ENCODE results near the gene DENND4B. TPM values are rescaled to one million over a fixed set of nuclear protein-coding genes. Genes with fewer than 3 reads are reported as not detected.

DENND4B gene
- 24.3 to 35.6 TPM (median 31.6 TPM) in 5 replicates for total RNA-seq (2022; extraction: Qiagen RNA extraction; ENCODE audit: low read depth)

GRCh38 chr1:153946622-153947241, at the start of gene DENND4B:
TSS of gene DENND4B (minus strand) at chr1:153946718. CDS start at chr1:153944374, 2,344 bp downstream.

GRCh38 chr1:153990468-153991150, 44.1 kb upstream of the DENND4B start, which contains the start of gene RPS27:
TSS of gene RPS27 (plus strand) at chr1:153990762. CDS start at chr1:153990797, 35 bp downstream.

GRCh38 chr1:153985941-153986761, 39.6 kb upstream of the DENND4B start, which contains the start of gene RAB13:
TSS of gene RAB13 (minus strand) at chr1:153986339. CDS start at chr1:153986236, 103 bp downstream.

GRCh38 chr1:153977250-153978240, 31.0 kb upstream of the DENND4B start, which contains the start of gene JTB:
TSS of gene JTB (minus strand) at chr1:153977674. CDS start at chr1:153977252, 422 bp downstream.

GRCh38 chr1:153967107-153967999, 20.8 kb upstream of the DENND4B start, which contains the start of gene CREB3L4:
TSS of gene CREB3L4 (plus strand) at chr1:153967902. CDS start at chr1:153968526, 624 bp downstream.

GRCh38 chr1:153963030-153963849, 16.7 kb upstream of the DENND4B start, which contains the start of gene SLC39A1:
TSS of gene SLC39A1 (minus strand) at chr1:153963537. CDS start at chr1:153962715, 822 bp downstream.

GRCh38 chr1:153958111-153958960, 11.8 kb upstream of the DENND4B start, which contains the start of gene CRTC2:
TSS of gene CRTC2 (minus strand) at chr1:153958612. CDS start at chr1:153958497, 115 bp downstream.

GRCh38 chr1:153922972-153923925, 23.3 kb downstream of the DENND4B start, which contains the start of gene GATAD2B:
TSS of gene GATAD2B (minus strand) at chr1:153922972. CDS start at chr1:153828347, 94,625 bp downstream.

Other genes with a start within 250 kb of the DENND4B start
- 18.5 to 22.8 TPM (median 21.8 TPM) in 5 replicates for gene INTS3, start 218.7 kb downstream of the DENND4B start, total RNA-seq (2022; extraction: Qiagen RNA extraction; ENCODE audit: low read depth)
- 1.2 to 3.5 TPM (median 1.5 TPM) in 5 replicates for gene SLC27A3, start 171.3 kb downstream of the DENND4B start, total RNA-seq (2022; extraction: Qiagen RNA extraction; ENCODE audit: low read depth)
- gene GATAD2B, start 23.7 kb downstream of the DENND4B start, total RNA-seq (2022; extraction: Qiagen RNA extraction; ENCODE audit: low read depth) = 7.6 to 14.9 TPM (median 8.5 TPM) in 5 replicates
- gene CRTC2, start 11.9 kb upstream of the DENND4B start, total RNA-seq (2022; extraction: Qiagen RNA extraction; ENCODE audit: low read depth) = 38.4 to 45.8 TPM (median 42.6 TPM) in 5 replicates
- 145 to 164 TPM (median 158 TPM) in 5 replicates for gene SLC39A1, start 16.8 kb upstream of the DENND4B start, total RNA-seq (2022; extraction: Qiagen RNA extraction; ENCODE audit: low read depth)
- 9.7 to 12.3 TPM (median 10.9 TPM) in 5 replicates for gene CREB3L4, start 21.2 kb upstream of the DENND4B start, total RNA-seq (2022; extraction: Qiagen RNA extraction; ENCODE audit: low read depth)
- gene JTB, start 31.0 kb upstream of the DENND4B start, total RNA-seq (2022; extraction: Qiagen RNA extraction; ENCODE audit: low read depth) = 105 to 158 TPM (median 155 TPM) in 5 replicates
- gene RAB13, start 39.6 kb upstream of the DENND4B start, total RNA-seq (2022; extraction: Qiagen RNA extraction; ENCODE audit: low read depth) = 134 to 160 TPM (median 139 TPM) in 5 replicates
- gene RPS27, start 44.0 kb upstream of the DENND4B start, total RNA-seq (2022; extraction: Qiagen RNA extraction; ENCODE audit: low read depth) = 4,345 to 7,654 TPM (median 4,612 TPM) in 5 replicates
- not detected in 5 replicates for gene NUP210L, start 208.4 kb upstream of the DENND4B start, total RNA-seq (2022; extraction: Qiagen RNA extraction; ENCODE audit: low read depth)
- gene TPM3, start 245.4 kb upstream of the DENND4B start, total RNA-seq (2022; extraction: Qiagen RNA extraction; ENCODE audit: low read depth) = 443 to 631 TPM (median 459 TPM) in 5 replicates